Measurements from ENCODE around the gene TACO1. TPM values are rescaled to one million over a fixed set of nuclear protein-coding genes. Genes with fewer than 3 reads are reported as not detected.

The TACO1 gene
- total RNA-seq, 2 experiments from 2014 or later, result 23.3 to 27.8 TPM

DNA sequence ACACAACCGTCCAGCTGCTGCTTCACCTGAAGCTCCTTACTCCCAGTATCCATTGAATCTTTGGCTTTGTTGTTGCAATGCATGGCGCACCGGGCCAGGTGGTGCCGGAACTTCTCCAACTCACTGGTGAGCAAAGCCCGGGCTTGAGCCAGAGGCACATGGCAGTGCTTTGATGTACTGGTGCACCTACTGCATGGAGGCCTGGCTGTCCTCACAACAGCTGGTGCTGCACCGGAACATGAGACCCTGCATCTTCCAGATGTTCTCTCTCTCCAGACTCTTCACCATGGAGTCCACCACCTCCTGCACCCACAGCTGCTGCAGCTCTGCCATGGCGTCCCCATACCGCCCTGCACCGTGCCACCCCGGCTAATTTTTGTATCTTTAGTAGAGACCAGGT, 10.2 kb downstream of the TACO1 start:
- Mint-ChIP-seq H3K9me3 (ENCODE audit: low read depth) (no peaks in the 10 kb centered on the region), H3K27ac (peak overlapping the region; percentile 91), H3K27me3 (no peaks in the 10 kb centered on the region), H3K36me3 (peaks cover 17% of the 10 kb centered on the region), H3K4me1 (peaks cover 26% of the 10 kb centered on the region), H3K4me3 (peak overlapping the region; percentile 8)
- no peak for ATAC-seq
- DNase-seq, result no peak
- CTCF ChIA-PET, result interaction anchor here (0.9 to 18.1 kb wide), 14 partner anchors 8 to 204 kb away, joined by 3 to 249 read pairs (median 10); partner anchors contain the start of genes ACE and TACO1

DNA sequence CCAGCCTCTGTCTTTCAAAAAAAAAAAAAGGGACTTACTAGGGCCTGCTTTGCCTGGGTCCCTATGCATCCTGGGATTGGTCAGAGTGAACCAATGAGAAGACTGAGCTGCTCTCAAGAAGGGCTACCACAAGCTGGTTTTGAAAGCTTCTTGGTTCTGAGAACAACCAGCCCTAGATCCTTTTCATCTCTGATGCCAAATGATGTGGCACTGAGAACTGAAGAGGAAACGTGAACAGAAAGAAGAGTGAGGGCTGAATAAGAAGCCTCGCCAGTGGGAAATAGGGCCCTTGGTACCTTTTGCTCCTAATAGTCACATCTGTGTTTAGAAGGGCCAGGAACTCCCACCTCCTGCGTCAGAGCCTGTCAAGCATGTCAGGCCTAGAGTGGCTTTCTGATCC, 10.7 kb downstream of the TACO1 start:
- Mint-ChIP-seq H3K9me3 (ENCODE audit: low read depth) (no peaks in the 10 kb centered on the region), H3K4me1 (peaks cover 26% of the 10 kb centered on the region), H3K36me3 (peaks cover 12% of the 10 kb centered on the region), H3K27ac (peak overlapping the region; percentile 91), H3K27me3 (no peaks in the 10 kb centered on the region), H3K4me3 (peak overlapping the region; percentile 8)
- peak; percentile 56 for ATAC-seq
- peak; percentile 50 for DNase-seq
- CTCF ChIA-PET, result interaction anchor here (0.6 to 18.1 kb wide), 29 partner anchors 8 to 943 kb away, joined by 3 to 249 read pairs (median 5); partner anchors contain the start of genes ACE, CYB561, MAP3K3 and TACO1

DNA sequence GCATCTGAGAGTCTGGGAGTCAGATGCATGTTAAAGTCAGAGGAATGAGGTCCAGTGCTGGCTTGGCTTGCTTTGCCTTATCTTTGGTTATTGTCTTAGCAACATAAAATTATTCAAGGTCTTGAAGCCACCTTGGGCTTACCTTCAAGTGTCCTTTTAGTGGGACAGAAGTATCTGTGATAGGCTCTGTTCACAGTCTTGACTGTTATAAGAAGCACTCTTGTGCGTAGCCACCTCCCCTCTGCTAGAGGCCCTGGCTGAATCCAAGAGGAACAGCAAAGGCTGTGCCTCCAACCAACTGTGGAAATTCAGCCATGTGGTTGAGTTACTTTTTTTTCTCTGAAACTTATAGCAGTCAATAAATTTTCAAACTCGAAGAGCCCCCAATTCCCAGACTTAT, 13.0 kb downstream of the TACO1 start:
- ATAC-seq (no peak), DNase-seq (no peak)
- Mint-ChIP-seq H3K27ac (no peak overlapping the region), H3K4me1 (peaks cover 26% of the 10 kb centered on the region), H3K9me3 (ENCODE audit: low read depth) (no peaks in the 10 kb centered on the region), H3K36me3 (peaks cover 6% of the 10 kb centered on the region), H3K4me3 (no peak overlapping the region), H3K27me3 (peaks cover 3% of the 10 kb centered on the region)
- CTCF ChIA-PET, result interaction anchor here (2.2 to 18.1 kb wide), 5 partner anchors 13 to 186 kb away, joined by 24 to 249 read pairs (median 29); partner anchors contain the start of genes CYB561 and TACO1

DNA sequence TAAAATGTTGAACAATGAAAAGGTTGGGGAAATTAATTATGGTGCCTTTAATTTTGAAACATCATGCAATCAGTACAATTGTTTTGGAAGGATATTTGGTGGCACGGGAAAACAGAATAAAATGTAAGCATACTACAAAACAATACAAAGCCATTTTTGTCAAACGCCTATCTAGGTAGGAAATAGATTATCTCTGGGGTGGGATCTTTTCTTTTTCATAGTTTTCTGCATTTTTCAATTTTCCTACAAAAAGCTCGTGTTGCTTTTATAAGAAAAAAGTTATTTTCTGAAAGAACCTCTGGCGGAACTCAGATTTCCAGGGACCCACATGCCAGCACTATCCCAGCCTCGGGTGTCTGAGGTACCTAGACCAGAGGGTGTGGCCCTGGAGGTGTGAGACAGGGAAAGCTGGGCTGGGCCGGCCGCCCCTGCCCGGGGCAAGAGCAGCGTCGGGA, 20.6 kb downstream of the TACO1 start:
- ATAC-seq, result no peak
- Mint-ChIP-seq H3K27ac (no peak overlapping the region), H3K9me3 (ENCODE audit: low read depth) (no peaks in the 10 kb centered on the region), H3K36me3 (no peaks in the 10 kb centered on the region), H3K4me1 (peaks cover 29% of the 10 kb centered on the region), H3K27me3 (peaks cover 3% of the 10 kb centered on the region), H3K4me3 (peak overlapping the region; percentile 79)
- CTCF ChIA-PET, result interaction anchor here (0.6 to 18.1 kb wide), 12 partner anchors 9 to 655 kb away, joined by 3 to 249 read pairs (median 4); partner anchors contain the start of genes CYB561, DCAF7, TACO1 and TANC2
- no peak for DNase-seq

DNA sequence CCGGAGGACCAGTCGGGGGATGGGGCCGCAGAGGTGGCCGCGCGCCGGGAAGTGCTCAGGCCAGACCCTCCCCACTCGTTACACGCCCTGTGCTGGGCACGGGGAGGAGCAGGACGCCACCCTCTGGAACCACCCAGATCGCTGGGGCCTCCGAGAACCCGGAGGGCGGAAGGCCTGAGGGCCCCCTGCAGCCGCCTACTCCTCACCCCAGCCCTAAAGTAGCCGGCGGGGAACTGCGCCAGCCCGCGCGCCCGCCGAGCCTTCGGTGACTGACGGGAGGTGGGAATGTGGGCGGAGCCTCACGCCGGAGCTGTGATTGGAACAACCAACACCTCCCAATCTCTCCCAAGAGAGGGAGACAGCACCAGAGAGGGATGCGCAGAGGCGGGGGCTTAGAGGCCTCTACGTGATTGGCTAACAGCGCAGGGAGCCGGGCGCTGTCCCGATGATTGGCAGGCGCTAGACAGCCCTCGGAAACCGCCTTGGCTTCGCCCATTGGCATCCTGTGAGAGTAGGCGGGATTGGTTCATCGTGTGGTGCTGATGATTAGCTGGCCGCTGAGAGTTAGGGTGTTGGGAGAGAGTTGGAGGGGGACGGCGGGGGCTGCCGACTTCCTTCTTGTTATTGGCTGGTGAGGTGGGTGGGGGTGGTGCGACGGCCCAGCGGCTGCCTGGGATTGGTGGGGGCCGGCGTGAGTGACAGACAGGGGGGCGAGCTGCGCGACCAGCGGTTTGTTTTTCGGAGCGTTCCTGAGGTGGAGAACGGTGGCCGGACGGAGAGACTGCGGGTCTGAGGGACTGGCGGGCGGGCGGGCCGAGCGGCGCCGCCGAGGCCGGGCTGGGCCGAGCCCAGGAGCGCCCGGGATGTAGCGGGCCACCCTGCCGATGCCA, 21.2 kb downstream of the TACO1 start, which contains the start of gene MAP3K3:
MAP3K3 (plus strand) TSS at position 734 of the 890 bp plus-strand sequence. CDS start 343 bp downstream, outside the sequence.
- Mint-ChIP-seq H3K9me3 (ENCODE audit: low read depth) (no peaks in the 10 kb centered on the region), H3K4me1 (peaks cover 29% of the 10 kb centered on the region), H3K4me3 (peak within 1 kb of the TSS; percentile 97), H3K27ac (peak within 1 kb of the TSS; percentile 89), H3K27me3 (peaks cover 3% of the 10 kb centered on the region), H3K36me3 (no peaks in the 10 kb centered on the region)
- ATAC-seq (peak; percentile 91), DNase-seq (peak; percentile 99)
- CTCF ChIA-PET, result interaction anchor here (0.8 to 18.1 kb wide), 16 partner anchors 10 to 227 kb away, joined by 3 to 249 read pairs (median 4); partner anchors contain the start of genes CYB561, DCAF7 and TACO1

DNA sequence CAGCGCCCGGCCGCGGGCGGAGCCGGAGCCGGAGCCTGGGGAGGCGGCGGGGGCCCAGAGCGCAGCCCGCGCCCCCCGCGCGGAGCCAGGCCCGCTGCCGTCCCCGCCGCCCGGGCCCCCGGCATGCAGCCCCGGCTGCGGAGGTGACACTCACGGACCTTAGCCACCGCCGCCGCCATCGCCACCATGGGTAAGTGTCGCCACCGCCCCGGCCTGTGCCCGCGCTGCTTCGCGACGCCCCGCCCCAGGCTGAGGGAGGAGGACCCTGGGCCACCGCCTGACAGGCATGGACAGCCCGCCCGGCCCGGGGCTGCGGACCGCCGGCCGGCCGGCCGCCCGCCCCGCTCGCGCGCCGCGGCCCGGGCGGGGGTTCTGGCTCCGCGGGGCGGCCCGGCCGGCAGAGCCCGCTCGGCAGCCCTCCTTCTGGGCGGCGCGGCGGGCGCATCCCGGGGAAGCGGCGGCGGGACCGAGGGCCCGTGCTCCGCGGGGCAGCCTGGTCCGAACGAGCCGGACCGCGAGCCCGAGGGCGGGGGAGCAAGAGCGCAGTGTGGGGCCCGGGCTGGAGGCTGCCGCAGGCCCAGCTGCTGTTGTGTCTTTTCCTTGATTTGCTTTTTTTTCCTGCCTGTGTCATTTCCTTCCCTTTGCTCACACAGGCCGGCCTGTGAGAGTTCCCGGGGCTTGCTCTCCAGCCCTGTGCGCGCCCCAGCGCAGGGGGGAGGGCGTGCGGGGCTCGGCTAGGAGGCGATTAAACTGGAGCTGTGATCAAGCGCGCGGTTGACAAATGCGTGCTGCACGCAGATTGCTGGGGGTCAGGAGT, 22.1 kb downstream of the TACO1 start:
- CTCF ChIA-PET, result interaction anchor here (0.6 to 18.1 kb wide), 18 partner anchors 11 to 226 kb away, joined by 3 to 249 read pairs (median 4); partner anchors contain the start of genes DCAF7 and TACO1
- Mint-ChIP-seq H3K27me3 (peaks cover 1% of the 10 kb centered on the region), H3K4me1 (peaks cover 29% of the 10 kb centered on the region), H3K27ac (peak overlapping the region; percentile 86), H3K4me3 (peak overlapping the region; percentile 97), H3K36me3 (no peaks in the 10 kb centered on the region), H3K9me3 (ENCODE audit: low read depth) (no peaks in the 10 kb centered on the region)
- DNase-seq (peak; percentile 73), ATAC-seq (peak; percentile 31)

DNA sequence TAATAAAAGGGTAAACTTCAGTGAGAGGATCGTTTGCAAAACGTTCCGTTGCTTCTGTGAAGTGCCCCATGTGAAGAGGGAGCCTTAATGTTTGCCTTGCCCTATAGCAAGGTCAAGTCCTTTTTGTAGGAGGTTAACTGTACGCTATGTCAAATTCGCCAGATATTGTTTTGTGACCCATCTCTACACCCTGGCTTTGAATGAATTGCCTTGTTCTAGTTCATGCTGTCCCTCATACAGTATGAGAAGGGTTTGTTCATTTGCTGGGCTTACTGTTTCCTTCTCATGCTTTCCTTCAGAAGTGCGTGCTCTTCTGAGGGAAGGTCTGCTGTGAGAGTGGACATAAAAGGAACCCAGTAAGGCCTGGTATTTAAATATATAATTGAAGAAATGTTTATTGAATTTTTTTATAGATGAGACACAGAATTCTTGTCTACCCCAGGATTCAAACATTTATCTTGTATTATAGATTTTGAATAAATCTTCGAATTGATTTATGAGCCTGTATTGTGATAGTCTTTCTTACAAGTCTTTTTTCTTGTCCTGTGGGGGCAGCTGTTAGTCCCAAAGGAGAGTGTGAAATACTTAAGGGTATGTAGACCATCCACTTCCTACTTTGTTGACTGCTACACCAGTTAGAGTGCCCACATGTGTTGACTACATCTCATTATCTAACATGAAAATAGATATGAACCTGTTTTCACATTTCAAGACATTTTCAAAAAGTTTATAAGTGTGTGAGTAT, 23.3 kb downstream of the TACO1 start:
- ATAC-seq, result no peak
- H3K4me1 Mint-ChIP-seq, result peaks cover 29% of the 10 kb centered on the region
- H3K9me3 Mint-ChIP-seq (ENCODE audit: low read depth), result no peaks in the 10 kb centered on the region
- no peak for DNase-seq
- H3K36me3 Mint-ChIP-seq, result no peaks in the 10 kb centered on the region
- CTCF ChIA-PET, result interaction anchor here (0.6 to 2.5 kb wide), 5 partner anchors 38 to 225 kb away, joined by 4 to 14 read pairs (median 5); no protein-coding TSS in a partner anchor
- peak overlapping the region; percentile 97 for H3K4me3 Mint-ChIP-seq
- no peaks in the 10 kb centered on the region for H3K27me3 Mint-ChIP-seq
- no peak overlapping the region for H3K27ac Mint-ChIP-seq

DNA sequence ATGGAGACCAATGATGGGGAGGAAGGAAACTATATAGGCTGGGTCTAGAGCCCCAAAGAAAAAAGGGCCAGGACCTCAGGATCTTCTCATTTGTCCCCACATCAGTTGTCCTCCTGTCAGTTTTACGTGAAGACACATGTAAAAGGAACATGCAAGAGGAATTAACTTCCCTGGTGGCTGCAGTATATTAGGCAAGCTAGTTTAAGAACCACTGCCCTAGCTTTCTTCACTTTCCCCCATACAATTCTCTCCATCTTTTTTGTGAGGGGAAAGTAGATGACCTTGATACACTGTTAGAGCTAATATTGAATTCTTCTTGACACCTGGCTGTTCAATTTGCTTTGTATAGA, 23.8 kb downstream of the TACO1 start:
- no peak overlapping the region for H3K4me3 Mint-ChIP-seq
- no peak for DNase-seq
- no peaks in the 10 kb centered on the region for H3K36me3 Mint-ChIP-seq
- H3K4me1 Mint-ChIP-seq, result peaks cover 29% of the 10 kb centered on the region
- CTCF ChIA-PET, result interaction anchor here (1.4 to 1.7 kb wide), 4 partner anchors 12 to 199 kb away, joined by 4 to 9 read pairs (median 6); no protein-coding TSS in a partner anchor
- H3K27me3 Mint-ChIP-seq, result no peaks in the 10 kb centered on the region
- H3K9me3 Mint-ChIP-seq (ENCODE audit: low read depth), result no peaks in the 10 kb centered on the region
- H3K27ac Mint-ChIP-seq, result no peak overlapping the region
- no peak for ATAC-seq

DNA sequence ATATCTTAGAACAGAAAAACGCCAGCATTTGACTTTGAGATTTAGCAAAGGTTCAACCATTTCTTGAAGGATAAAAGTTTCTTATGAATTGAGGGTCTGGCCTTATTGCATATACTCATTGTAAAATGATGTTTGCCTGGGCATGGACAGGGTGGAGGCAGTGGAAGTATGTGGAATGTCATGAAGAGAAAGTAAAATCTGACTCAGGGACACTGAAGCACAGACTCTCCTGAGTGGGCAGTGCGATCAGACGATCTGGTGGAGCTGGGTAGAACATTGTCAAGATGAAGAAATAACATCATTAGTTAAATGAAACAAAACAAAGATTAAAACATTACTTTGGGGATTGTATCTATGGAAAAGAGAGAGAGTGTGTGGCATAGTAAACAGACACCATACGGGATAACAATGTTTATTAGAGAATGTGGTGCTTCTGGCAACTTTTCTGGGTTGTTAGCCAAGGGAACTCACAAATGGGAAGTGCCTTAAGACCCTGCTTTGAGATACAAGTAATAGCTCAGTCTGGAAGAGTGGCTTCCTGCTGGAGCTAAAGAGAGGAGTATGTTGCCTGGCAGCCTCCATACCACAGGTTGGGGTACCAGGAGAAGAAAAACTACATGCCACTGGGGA, 26.0 kb downstream of the TACO1 start:
- peaks cover 20% of the 10 kb centered on the region for H3K4me1 Mint-ChIP-seq
- no peaks in the 10 kb centered on the region for H3K36me3 Mint-ChIP-seq
- CTCF ChIA-PET, result interaction anchor here (1.1 to 1.9 kb wide), 2 partner anchors 15 to 16 kb away, joined by 3 to 4 read pairs; no protein-coding TSS in a partner anchor
- H3K4me3 Mint-ChIP-seq, result no peak overlapping the region
- no peak overlapping the region for H3K27ac Mint-ChIP-seq
- H3K9me3 Mint-ChIP-seq (ENCODE audit: low read depth), result no peaks in the 10 kb centered on the region
- DNase-seq (no peak), ATAC-seq (no peak)
- H3K27me3 Mint-ChIP-seq, result no peaks in the 10 kb centered on the region

DNA sequence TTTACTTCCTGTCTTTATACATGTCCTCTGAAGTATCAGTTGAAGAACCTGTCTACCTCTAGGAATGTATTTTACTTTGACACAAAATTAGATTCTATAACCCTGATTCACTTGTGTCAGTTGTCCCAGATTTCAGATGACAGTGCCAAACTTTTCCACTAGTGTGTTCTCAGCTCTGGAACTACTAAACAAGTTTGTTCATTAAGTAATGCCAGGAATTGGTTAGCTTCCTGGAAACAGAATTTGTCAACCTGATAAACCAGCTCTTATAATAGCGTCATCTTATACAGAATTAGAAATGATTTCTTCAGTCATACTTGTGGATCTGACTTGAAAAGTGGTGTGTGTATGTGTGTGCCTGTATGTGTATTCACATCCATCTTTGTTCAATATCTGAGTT, 28.9 kb downstream of the TACO1 start:
- H3K4me1 Mint-ChIP-seq, result peaks cover 19% of the 10 kb centered on the region

DNA sequence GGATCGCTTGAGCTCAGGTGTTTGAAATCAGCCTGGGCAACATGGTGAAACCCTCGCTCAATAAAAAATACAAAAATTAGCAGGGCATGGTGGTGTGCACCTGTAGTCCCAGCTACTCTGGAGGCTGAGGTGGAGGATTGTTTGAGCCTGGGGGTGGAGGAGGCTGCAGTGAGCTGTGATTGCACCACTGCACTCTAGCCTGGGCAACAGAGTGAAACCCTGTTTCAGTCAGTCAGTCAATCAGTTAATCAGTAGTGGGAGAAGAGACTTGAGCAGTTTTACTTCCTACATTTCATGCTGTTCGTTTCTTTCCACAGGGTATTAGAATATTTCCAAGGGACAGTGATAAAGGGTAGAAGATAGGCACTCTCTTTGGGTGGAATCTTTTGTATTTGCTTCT, 30.4 kb downstream of the TACO1 start:
- Mint-ChIP-seq H3K9me3 (ENCODE audit: low read depth) (no peaks in the 10 kb centered on the region), H3K27me3 (no peaks in the 10 kb centered on the region), H3K4me3 (no peak overlapping the region), H3K4me1 (peaks cover 11% of the 10 kb centered on the region), H3K27ac (no peak overlapping the region), H3K36me3 (peaks cover 13% of the 10 kb centered on the region)
- ATAC-seq, result no peak
- CTCF ChIA-PET, result interaction anchor here (0.6 kb wide), 1 partner anchor 222 kb away, joined by 3 read pairs; no protein-coding TSS in a partner anchor
- DNase-seq, result no peak

More for the DNA sequence above, 28.9 kb downstream of the TACO1 start:
- ATAC-seq (no peak), DNase-seq (no peak)
- Mint-ChIP-seq H3K27me3 (no peaks in the 10 kb centered on the region), H3K9me3 (ENCODE audit: low read depth) (no peaks in the 10 kb centered on the region), H3K27ac (no peak overlapping the region), H3K4me3 (no peak overlapping the region), H3K36me3 (peaks cover 8% of the 10 kb centered on the region)
- CTCF ChIA-PET, result interaction anchor here (0.7 to 1.0 kb wide), 3 partner anchors 75 to 223 kb away, joined by 3 read pairs; no protein-coding TSS in a partner anchor

DNA sequence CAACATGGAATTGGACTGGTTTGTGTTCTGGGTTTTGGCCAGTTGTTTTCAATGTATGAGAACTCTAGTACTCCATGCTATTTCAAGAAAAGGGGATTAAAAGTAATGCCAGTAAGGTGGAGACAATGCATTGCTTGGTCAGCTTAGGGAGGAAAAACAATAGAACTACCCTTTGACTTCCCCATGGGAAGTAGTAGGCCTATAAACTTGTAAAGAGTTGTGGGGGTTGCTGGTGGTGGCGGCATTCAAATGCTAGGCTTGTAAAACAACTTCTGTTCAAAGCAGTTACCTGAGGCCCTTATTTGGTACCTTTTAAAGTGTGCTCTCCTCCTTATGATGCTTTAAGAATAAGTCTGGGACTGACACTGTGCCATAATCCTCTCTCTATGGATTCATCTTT, 30.9 kb downstream of the TACO1 start:
- peaks cover 16% of the 10 kb centered on the region for H3K36me3 Mint-ChIP-seq
- H3K27ac Mint-ChIP-seq, result no peak overlapping the region
- no peaks in the 10 kb centered on the region for H3K27me3 Mint-ChIP-seq
- ATAC-seq (no peak), DNase-seq (no peak)
- peaks cover 11% of the 10 kb centered on the region for H3K4me1 Mint-ChIP-seq
- H3K4me3 Mint-ChIP-seq, result no peak overlapping the region
- H3K9me3 Mint-ChIP-seq (ENCODE audit: low read depth), result no peaks in the 10 kb centered on the region
- CTCF ChIA-PET, result no interaction called here
